Measurements from ENCODE around the gene ANKFN1.

Gene ANKFN1

GRCh38 chr17:56292578-56292977 lies 139.3 kb downstream of the ANKFN1 start:
- TF ChIP-seq, protein P1, sequence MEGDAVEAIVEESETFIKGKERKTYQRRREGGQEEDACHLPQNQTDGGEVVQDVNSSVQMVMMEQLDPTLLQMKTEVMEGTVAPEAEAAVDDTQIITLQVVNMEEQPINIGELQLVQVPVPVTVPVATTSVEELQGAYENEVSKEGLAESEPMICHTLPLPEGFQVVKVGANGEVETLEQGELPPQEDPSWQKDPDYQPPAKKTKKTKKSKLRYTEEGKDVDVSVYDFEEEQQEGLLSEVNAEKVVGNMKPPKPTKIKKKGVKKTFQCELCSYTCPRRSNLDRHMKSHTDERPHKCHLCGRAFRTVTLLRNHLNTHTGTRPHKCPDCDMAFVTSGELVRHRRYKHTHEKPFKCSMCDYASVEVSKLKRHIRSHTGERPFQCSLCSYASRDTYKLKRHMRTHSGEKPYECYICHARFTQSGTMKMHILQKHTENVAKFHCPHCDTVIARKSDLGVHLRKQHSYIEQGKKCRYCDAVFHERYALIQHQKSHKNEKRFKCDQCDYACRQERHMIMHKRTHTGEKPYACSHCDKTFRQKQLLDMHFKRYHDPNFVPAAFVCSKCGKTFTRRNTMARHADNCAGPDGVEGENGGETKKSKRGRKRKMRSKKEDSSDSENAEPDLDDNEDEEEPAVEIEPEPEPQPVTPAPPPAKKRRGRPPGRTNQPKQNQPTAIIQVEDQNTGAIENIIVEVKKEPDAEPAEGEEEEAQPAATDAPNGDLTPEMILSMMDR (IDR thresholded peaks at IDR 0.05; ENCODE audit: insufficient read depth, low read length, poor library complexity, severe bottlenecking): no peak
- no peak for DNase-seq (ENCODE audit: extremely low read depth, insufficient read length)
- no peaks in the 10 kb centered on the region; the same call in 1 of the 2 replicates for H3K27me3 ChIP-seq (replicated peaks; ENCODE audit: control insufficient read depth, insufficient read depth, low read length)
- no peaks in the 10 kb centered on the region for H3K36me3 ChIP-seq (ENCODE audit: control insufficient read depth, insufficient read depth, low read length)
- no peak overlapping the region for H3K4me3 ChIP-seq (replicated peaks; ENCODE audit: low read depth, low read length)

GRCh38 chr17:56297184-56297583 lies 143.9 kb downstream of the ANKFN1 start:
- no peaks in the 10 kb centered on the region; the same call in 1 of the 2 replicates for H3K27me3 ChIP-seq (replicated peaks; ENCODE audit: control insufficient read depth, insufficient read depth, low read length)
- TF ChIP-seq, protein P1 (IDR thresholded peaks at IDR 0.05; ENCODE audit: insufficient read depth, low read length, poor library complexity, severe bottlenecking): no peak
- H3K36me3 ChIP-seq (ENCODE audit: control insufficient read depth, insufficient read depth, low read length): no peaks in the 10 kb centered on the region
- H3K4me3 ChIP-seq (replicated peaks; ENCODE audit: low read depth, low read length): no peak overlapping the region
- no peak for DNase-seq (ENCODE audit: extremely low read depth, insufficient read length)

DNA sequence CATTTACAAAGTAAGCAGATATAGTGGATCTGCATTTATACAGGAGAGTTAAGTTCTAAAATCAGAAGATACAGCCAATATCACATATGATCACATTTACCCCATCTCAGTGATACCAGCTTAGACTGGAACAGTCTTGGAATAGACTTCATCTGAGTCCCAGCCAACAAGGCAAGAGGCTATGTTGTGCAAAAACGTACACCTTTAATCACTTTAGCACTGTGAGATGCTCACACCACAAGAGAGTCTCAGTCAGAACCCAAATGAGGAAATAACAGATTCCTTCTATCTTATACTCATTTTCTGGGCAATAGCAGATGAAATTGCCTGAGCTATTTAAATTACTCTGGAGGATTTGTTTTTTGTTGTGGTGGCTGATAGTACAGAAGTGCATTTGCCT lies 145.6 kb downstream of the ANKFN1 start:
- no peak overlapping the region for H3K4me3 ChIP-seq (replicated peaks; ENCODE audit: low read depth, low read length)
- DNase-seq (ENCODE audit: extremely low read depth, insufficient read length): no peak
- no peaks in the 10 kb centered on the region for H3K36me3 ChIP-seq (ENCODE audit: control insufficient read depth, insufficient read depth, low read length)
- TF ChIP-seq, protein P1 (IDR thresholded peaks at IDR 0.05; ENCODE audit: insufficient read depth, low read length, poor library complexity, severe bottlenecking): no peak
- H3K27me3 ChIP-seq (replicated peaks; ENCODE audit: control insufficient read depth, insufficient read depth, low read length): no peaks in the 10 kb centered on the region; the same call in 1 of the 2 replicates

- no peaks in the 10 kb centered on the region; the same call in 1 of the 2 replicates for H3K27me3 ChIP-seq (replicated peaks; ENCODE audit: control insufficient read depth, insufficient read depth, low read length)
- H3K36me3 ChIP-seq (ENCODE audit: control insufficient read depth, insufficient read depth, low read length): no peaks in the 10 kb centered on the region
- H3K4me3 ChIP-seq (replicated peaks; ENCODE audit: low read depth, low read length): no peak overlapping the region
- no peak for DNase-seq (ENCODE audit: extremely low read depth, insufficient read length)
- TF ChIP-seq, protein P1 (IDR thresholded peaks at IDR 0.05; ENCODE audit: insufficient read depth, low read length, poor library complexity, severe bottlenecking): no peak
Observed at GRCh38 chr17:56300144-56300543, 146.9 kb downstream of the ANKFN1 start.

GRCh38 chr17:56305007-56305406 lies 151.7 kb downstream of the ANKFN1 start:
- DNase-seq (ENCODE audit: extremely low read depth, insufficient read length): no peak
- no peak overlapping the region for H3K4me3 ChIP-seq (replicated peaks; ENCODE audit: low read depth, low read length)
- H3K27me3 ChIP-seq (replicated peaks; ENCODE audit: control insufficient read depth, insufficient read depth, low read length): no peaks in the 10 kb centered on the region; the same call in 1 of the 2 replicates
- H3K36me3 ChIP-seq (ENCODE audit: control insufficient read depth, insufficient read depth, low read length): no peaks in the 10 kb centered on the region
- TF ChIP-seq, protein P1 (IDR thresholded peaks at IDR 0.05; ENCODE audit: insufficient read depth, low read length, poor library complexity, severe bottlenecking): no peak

- H3K4me3 ChIP-seq (replicated peaks; ENCODE audit: low read depth, low read length): no peak overlapping the region
- H3K27me3 ChIP-seq (replicated peaks; ENCODE audit: control insufficient read depth, insufficient read depth, low read length): no peaks in the 10 kb centered on the region
- DNase-seq (ENCODE audit: extremely low read depth, insufficient read length): no peak
- TF ChIP-seq, protein P1 (IDR thresholded peaks at IDR 0.05; ENCODE audit: insufficient read depth, low read length, poor library complexity, severe bottlenecking): no peak
- no peaks in the 10 kb centered on the region for H3K36me3 ChIP-seq (ENCODE audit: control insufficient read depth, insufficient read depth, low read length)
Observed at GRCh38 chr17:56309897-56310296, 156.6 kb downstream of the ANKFN1 start.

Data from GM06990 (cell line).